Activated T-cell treated with anti-CD3 and anti-CD28 coated beads for 1 hour (primary cell): ENCODE results near the gene TBCK.

ENCODE experiments used
- DNase-seq: peaks from one replicate; pipeline ENCODE4 v3.0.0-alpha.2; 2020; ENCODE audit warnings: low read depth

The TBCK gene

GRCh38 chr4:106038908-106039307 lies 277.1 kb downstream of the TBCK start:
- no peak for DNase-seq

GRCh38 chr4:106038012-106038411 lies 278.0 kb downstream of the TBCK start:
- DNase-seq, result no peak

- DNase-seq, result no peak
These were observed 279.2 kb downstream of the TBCK start for GRCh38 chr4:106036848-106037247.

- no peak for DNase-seq
These were observed 279.7 kb downstream of the TBCK start for GRCh38 chr4:106036334-106036733.

GRCh38 chr4:106035204-106035603 lies 280.8 kb downstream of the TBCK start:
- DNase-seq, result no peak

GRCh38 chr4:106034751-106035150 lies 281.3 kb downstream of the TBCK start:
- DNase-seq, result no peak

GRCh38 chr4:106034220-106034619 lies 281.8 kb downstream of the TBCK start:
- DNase-seq, result no peak

GRCh38 chr4:106033469-106033868 lies 282.5 kb downstream of the TBCK start:
- DNase-seq, result no peak

GRCh38 chr4:106032851-106033286 lies 283.1 kb downstream of the TBCK start:
- no peak for DNase-seq

- no peak for DNase-seq
These were observed 293.6 kb downstream of the TBCK start for GRCh38 chr4:106022454-106022853.

- no peak for DNase-seq
These were observed 294.1 kb downstream of the TBCK start for GRCh38 chr4:106021737-106022410.

GRCh38 chr4:106019771-106020170 lies 296.2 kb downstream of the TBCK start:
- no peak for DNase-seq

- no peak for DNase-seq
These were observed 298.0 kb downstream of the TBCK start for GRCh38 chr4:106017975-106018374.

GRCh38 chr4:106011387-106011786 lies 304.6 kb downstream of the TBCK start:
- DNase-seq, result no peak

- DNase-seq, result no peak
These were observed 305.2 kb downstream of the TBCK start for GRCh38 chr4:106010761-106011160.

- no peak for DNase-seq
These were observed 313.0 kb downstream of the TBCK start for GRCh38 chr4:106002994-106003393.

- no peak for DNase-seq
These were observed 317.6 kb downstream of the TBCK start for GRCh38 chr4:105998171-105999063.

- no peak for DNase-seq
These were observed 319.2 kb downstream of the TBCK start for GRCh38 chr4:105996845-105997244.

GRCh38 chr4:105994841-105995501 lies 321.0 kb downstream of the TBCK start:
- DNase-seq, result no peak

GRCh38 chr4:105994061-105994460 lies 321.9 kb downstream of the TBCK start:
- DNase-seq, result no peak

- no peak for DNase-seq
These were observed 323.2 kb downstream of the TBCK start for GRCh38 chr4:105992641-105993305.

- DNase-seq, result no peak
These were observed 324.3 kb downstream of the TBCK start for GRCh38 chr4:105991726-105992125.
